Measurements from ENCODE around the gene TTC33.

GRCh38 chr5:40681363-40682153, 74.2 kb downstream of the TTC33 start:
- no peak for TF ChIP-seq EZH2 (IDR thresholded peaks at IDR 0.05; ENCODE audit: borderline replicate concordance, insufficient read depth, low read depth, low read length, poor library complexity, severe bottlenecking)
- TF ChIP-seq, protein P1, sequence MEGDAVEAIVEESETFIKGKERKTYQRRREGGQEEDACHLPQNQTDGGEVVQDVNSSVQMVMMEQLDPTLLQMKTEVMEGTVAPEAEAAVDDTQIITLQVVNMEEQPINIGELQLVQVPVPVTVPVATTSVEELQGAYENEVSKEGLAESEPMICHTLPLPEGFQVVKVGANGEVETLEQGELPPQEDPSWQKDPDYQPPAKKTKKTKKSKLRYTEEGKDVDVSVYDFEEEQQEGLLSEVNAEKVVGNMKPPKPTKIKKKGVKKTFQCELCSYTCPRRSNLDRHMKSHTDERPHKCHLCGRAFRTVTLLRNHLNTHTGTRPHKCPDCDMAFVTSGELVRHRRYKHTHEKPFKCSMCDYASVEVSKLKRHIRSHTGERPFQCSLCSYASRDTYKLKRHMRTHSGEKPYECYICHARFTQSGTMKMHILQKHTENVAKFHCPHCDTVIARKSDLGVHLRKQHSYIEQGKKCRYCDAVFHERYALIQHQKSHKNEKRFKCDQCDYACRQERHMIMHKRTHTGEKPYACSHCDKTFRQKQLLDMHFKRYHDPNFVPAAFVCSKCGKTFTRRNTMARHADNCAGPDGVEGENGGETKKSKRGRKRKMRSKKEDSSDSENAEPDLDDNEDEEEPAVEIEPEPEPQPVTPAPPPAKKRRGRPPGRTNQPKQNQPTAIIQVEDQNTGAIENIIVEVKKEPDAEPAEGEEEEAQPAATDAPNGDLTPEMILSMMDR (IDR thresholded peaks at IDR 0.05): no peak
